OCI-LY3 (cell line): ENCODE results near the gene SYNPO2.

Source experiments
- H2AFZ ChIP-seq: fragments of 200-600, 300-600 bp; shearing (Covaris generic); 2 replicates; pipeline ENCODE4 v1.6.0; 2014; ENCODE audit warnings: antibody characterized with exemption, low read depth, low read length
- H3K27ac ChIP-seq: fragments of 200-600, 300-600 bp; sonication (generic); 2 replicates; pipeline ENCODE4 v1.5.1; 2014; ENCODE audit warnings: mild to moderate bottlenecking, low read length, moderate library complexity, mixed read lengths
- H3K27me3 ChIP-seq: fragments of 200-600, 300-600 bp; sonication (generic); 2 replicates; pipeline ENCODE4 v1.6.1; 2014; ENCODE audit warnings: low read depth, low read length, mixed read lengths
- H3K36me3 ChIP-seq: fragments of 200-600, 300-600 bp; sonication (generic); replicated peaks from 2 replicates; pipeline ENCODE3; 2014; ENCODE audit warnings: low read depth, low read length, mixed read lengths
- H3K4me1 ChIP-seq: fragments of 300-600, 200-600 bp; sonication (generic); 2 replicates; pipeline ENCODE4 v1.6.1; 2014; ENCODE audit warnings: low read length, mixed read lengths
- H3K4me2 ChIP-seq: fragments of 200-600, 300-600 bp; sonication (generic); 2 replicates; pipeline ENCODE4 v1.6.1; 2014; ENCODE audit warnings: low read length, mixed read lengths
- H3K4me3 ChIP-seq: fragments of 300-600, 200-600 bp; sonication (generic); 2 replicates; pipeline ENCODE4 v1.5.1; 2014; ENCODE audit warnings: antibody characterized with exemption, mild to moderate bottlenecking, low read length, moderate library complexity
- H3K79me2 ChIP-seq: fragments of 300-600, 200-600 bp; shearing (Covaris generic); 2 replicates; pipeline ENCODE4 v1.6.1; 2014; ENCODE audit warnings: mild to moderate bottlenecking, low read length, mixed read lengths
- H3K9ac ChIP-seq: fragments of 300-600, 200-600 bp; shearing (Covaris generic); 2 replicates; pipeline ENCODE4 v1.6.0; 2014; ENCODE audit warnings: mild to moderate bottlenecking, low read length, moderate library complexity
- H3K9me3 ChIP-seq: fragments of 200-600, 300-600 bp; shearing (Covaris generic); 2 replicates; pipeline ENCODE4 v1.6.1; 2014; ENCODE audit warnings: low read length, mixed read lengths; ENCODE audit not compliant: insufficient read depth
- H4K20me1 ChIP-seq: fragments of 200-600, 300-600 bp; sonication (generic); 2 replicates; pipeline ENCODE4 v1.6.1; 2016; ENCODE audit warnings: low read length, mixed read lengths; ENCODE audit not compliant: insufficient read depth
- EZH2phosphoT487 ChIP-seq: fragments of 200-600 bp; shearing (Covaris generic); IDR thresholded peaks from 2 replicates; pipeline ENCODE4 v1.6.1; 2018; ENCODE audit warnings: antibody characterized with exemption, mixed run types, low read depth
- TF ChIP-seq, protein P1 (sequence below): fragments of 200-600, 300-600 bp; sonication (generic); IDR thresholded peaks from 2 replicates; pipeline ENCODE4 v1.5.1; 2014; ENCODE audit warnings: antibody characterized with exemption, low read length, low read depth

Gene SYNPO2

DNA sequence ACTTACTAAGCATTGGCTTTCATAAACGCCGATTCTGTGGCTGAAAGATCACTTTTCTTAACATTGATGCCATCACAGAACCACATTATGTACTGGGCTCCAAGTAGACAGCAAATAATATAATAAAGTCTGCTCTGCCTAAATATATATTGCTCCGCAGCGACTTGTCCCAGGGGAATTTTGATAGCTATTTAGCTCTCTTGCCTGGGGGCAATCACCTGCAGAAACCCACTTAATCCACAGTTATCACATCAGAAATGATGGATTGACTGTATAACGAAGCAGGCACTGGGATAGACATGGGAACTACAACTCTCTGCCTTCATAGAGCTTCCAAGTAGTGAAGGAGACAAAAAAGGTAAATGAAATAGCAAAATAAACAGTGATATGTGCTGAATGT, 199.0 kb downstream of the SYNPO2 start:
- no peaks in the 10 kb centered on the region for H3K79me2 ChIP-seq
- H2AFZ ChIP-seq, result peak overlapping the region; percentile 62; the same call in 1 of the 2 replicates
- no peak overlapping the region for H3K4me2 ChIP-seq
- no peak overlapping the region for H3K9ac ChIP-seq
- TF ChIP-seq, protein P1, sequence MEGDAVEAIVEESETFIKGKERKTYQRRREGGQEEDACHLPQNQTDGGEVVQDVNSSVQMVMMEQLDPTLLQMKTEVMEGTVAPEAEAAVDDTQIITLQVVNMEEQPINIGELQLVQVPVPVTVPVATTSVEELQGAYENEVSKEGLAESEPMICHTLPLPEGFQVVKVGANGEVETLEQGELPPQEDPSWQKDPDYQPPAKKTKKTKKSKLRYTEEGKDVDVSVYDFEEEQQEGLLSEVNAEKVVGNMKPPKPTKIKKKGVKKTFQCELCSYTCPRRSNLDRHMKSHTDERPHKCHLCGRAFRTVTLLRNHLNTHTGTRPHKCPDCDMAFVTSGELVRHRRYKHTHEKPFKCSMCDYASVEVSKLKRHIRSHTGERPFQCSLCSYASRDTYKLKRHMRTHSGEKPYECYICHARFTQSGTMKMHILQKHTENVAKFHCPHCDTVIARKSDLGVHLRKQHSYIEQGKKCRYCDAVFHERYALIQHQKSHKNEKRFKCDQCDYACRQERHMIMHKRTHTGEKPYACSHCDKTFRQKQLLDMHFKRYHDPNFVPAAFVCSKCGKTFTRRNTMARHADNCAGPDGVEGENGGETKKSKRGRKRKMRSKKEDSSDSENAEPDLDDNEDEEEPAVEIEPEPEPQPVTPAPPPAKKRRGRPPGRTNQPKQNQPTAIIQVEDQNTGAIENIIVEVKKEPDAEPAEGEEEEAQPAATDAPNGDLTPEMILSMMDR, result no peak
- TF ChIP-seq EZH2phosphoT487, result no peak
- no peak overlapping the region for H3K4me3 ChIP-seq
- no peaks in the 10 kb centered on the region for H3K36me3 ChIP-seq
- H3K27me3 ChIP-seq, result no peaks in the 10 kb centered on the region
- H4K20me1 ChIP-seq, result no peaks in the 10 kb centered on the region
- peaks cover 3% of the 10 kb centered on the region; the same call in 1 of the 2 replicates for H3K4me1 ChIP-seq
- no peaks in the 10 kb centered on the region for H3K9me3 ChIP-seq
- H3K27ac ChIP-seq, result no peak overlapping the region

DNA sequence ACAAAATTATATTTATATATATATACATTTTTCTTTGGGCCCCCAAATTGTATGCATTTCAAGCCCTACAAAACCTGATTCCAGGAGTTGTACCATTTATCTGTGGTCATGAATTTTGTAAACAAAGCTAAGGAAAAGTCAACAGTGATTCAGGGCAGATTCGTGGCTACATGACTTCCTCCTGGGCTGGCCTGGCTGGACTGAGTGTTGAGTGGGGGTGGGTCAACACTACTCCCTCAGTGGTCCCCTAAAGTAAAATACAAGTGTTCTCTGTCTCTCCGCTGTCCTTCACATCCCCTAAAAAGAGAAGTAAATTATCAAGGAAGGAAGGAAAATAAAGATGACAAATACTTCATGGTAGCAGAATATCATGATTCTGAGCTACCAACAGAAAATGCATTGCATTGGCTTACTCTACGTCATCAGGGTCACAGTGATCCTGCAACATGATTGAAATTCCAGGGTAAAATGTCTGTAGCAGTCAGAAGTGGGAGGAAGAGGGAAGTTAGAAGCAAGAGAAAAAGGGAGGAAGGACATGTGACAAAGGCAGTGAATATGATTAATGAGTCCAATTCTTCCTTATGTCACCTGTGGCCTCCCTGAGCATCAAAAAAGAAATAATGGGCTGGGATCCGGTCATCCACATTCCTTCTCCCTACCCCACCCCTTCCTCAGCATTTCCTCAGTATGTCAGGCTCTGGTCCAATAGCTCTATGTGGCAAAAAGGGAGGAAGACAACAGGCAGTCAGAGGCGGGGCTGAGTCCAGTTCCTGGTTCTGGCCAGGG, 204.6 kb downstream of the SYNPO2 start:
- TF ChIP-seq, protein P1, result no peak
- Histone ChIP-seq H3K79me2 (no peaks in the 10 kb centered on the region), H3K4me1 (no peaks in the 10 kb centered on the region), H3K36me3 (no peaks in the 10 kb centered on the region), H3K27me3 (no peaks in the 10 kb centered on the region), H2AFZ (no peak overlapping the region), H3K9ac (no peak overlapping the region), H3K27ac (no peak overlapping the region), H3K4me2 (no peak overlapping the region), H3K9me3 (no peaks in the 10 kb centered on the region), H3K4me3 (no peak overlapping the region), H4K20me1 (no peaks in the 10 kb centered on the region)

- Histone ChIP-seq H4K20me1 (no peaks in the 10 kb centered on the region), H3K27me3 (no peaks in the 10 kb centered on the region), H3K4me1 (no peaks in the 10 kb centered on the region), H2AFZ (no peak overlapping the region), H3K79me2 (no peaks in the 10 kb centered on the region), H3K4me3 (no peak overlapping the region), H3K9me3 (no peaks in the 10 kb centered on the region), H3K36me3 (no peaks in the 10 kb centered on the region), H3K4me2 (no peak overlapping the region), H3K9ac (no peak overlapping the region), H3K27ac (no peak overlapping the region)
- TF ChIP-seq, protein P1, result no peak
- no peak for TF ChIP-seq EZH2phosphoT487
Observed at GRCh38 chr4:119097282-119097900, 208.7 kb downstream of the SYNPO2 start.

- H3K4me3 ChIP-seq, result no peak overlapping the region
- H3K27ac ChIP-seq, result no peak overlapping the region
- no peaks in the 10 kb centered on the region for H3K36me3 ChIP-seq
- H4K20me1 ChIP-seq, result no peaks in the 10 kb centered on the region
- H3K79me2 ChIP-seq, result no peaks in the 10 kb centered on the region
- TF ChIP-seq EZH2phosphoT487, result no peak
- TF ChIP-seq, protein P1, result no peak
- H3K9me3 ChIP-seq, result no peaks in the 10 kb centered on the region
- no peak overlapping the region for H3K4me2 ChIP-seq
- H2AFZ ChIP-seq, result no peak overlapping the region
- no peaks in the 10 kb centered on the region for H3K27me3 ChIP-seq
- H3K9ac ChIP-seq, result no peak overlapping the region
- H3K4me1 ChIP-seq, result no peaks in the 10 kb centered on the region
Observed at GRCh38 chr4:119098306-119098705, 209.7 kb downstream of the SYNPO2 start.
